HG02885 (cell line): ENCODE data around the gene HDAC6.

Experiments used
- ATAC-seq: cut with Tn5 transposase; IDR thresholded peaks from one replicate; pipeline ENCODE4 v1.9.1; 2021; ENCODE audit warnings: mild to moderate bottlenecking; ENCODE audit not compliant: unreplicated experiment, poor library complexity

The HDAC6 gene

GRCh38 chrX:48787505-48788443, 14.1 kb upstream of the HDAC6 start:
- no peak for ATAC-seq

GRCh38 chrX:48789366-48790220, 12.3 kb upstream of the HDAC6 start:
- no peak for ATAC-seq

DNA sequence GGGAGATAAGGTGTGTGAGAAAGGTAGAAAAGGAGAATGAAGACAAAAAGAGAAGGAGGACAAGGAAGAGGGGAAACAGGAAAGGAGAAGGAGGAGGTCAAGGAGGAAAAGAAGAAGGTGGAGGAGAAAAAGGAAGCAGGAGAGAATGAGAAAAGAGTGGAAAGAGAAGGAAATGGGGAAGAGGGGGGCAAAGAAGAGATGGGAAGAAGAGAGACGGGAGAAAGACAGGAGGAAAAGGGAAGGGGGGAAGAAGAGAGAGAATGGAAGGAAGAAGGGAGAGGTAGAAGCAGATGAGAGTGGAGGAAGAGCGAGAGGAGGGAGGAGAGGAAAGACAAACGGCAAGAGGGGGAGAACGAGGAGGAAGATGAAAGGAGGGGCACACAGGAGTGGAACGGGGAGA, 11.4 kb upstream of the HDAC6 start:
- no peak for ATAC-seq

- no peak for ATAC-seq
Observed at GRCh38 chrX:48791063-48791820, 10.6 kb upstream of the HDAC6 start.

- ATAC-seq = no peak
Observed at GRCh38 chrX:48792219-48792618, 9.6 kb upstream of the HDAC6 start.

GRCh38 chrX:48793935-48794334, 7.9 kb upstream of the HDAC6 start:
- ATAC-seq = no peak

GRCh38 chrX:48794340-48794910, 7.4 kb upstream of the HDAC6 start:
- ATAC-seq = no peak

GRCh38 chrX:48794911-48795515, 6.9 kb upstream of the HDAC6 start:
- ATAC-seq = no peak

- ATAC-seq = no peak
Observed at GRCh38 chrX:48798318-48798717, 3.5 kb upstream of the HDAC6 start.

DNA sequence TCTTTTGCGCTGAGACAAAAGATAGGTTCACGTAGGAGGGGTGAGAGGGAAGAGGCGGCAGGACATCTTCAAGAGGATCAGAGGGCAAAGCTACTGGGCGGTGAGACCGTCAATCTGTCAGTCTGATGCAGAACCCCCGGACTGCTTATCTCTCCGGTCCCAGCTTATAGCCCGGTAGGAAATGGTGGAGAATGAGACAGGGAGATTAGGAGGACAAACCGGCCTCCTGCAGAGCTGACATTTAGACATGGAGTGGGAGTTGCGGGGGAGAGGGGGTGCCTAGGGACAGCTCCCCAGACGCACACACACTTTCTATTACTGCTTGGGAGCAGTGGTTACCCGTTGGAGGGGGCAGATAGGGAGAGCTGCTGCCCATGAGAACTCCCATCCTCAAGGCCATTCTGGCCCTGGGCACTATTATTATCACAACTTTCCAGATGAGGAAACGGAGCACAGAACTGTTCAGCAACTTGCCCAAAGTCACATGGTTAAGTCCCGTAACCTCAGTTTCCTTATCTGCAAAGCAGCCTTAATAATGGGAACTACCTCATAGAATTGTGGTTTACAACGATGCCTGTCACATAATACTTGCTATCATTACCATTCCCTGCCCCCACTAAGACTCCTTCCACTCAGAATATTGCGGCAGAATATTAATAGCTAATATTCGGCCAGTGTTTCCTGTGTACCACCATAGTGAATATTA, 1.1 kb upstream of the HDAC6 start:
- ATAC-seq = no peak

GRCh38 chrX:48802089-48802904, 430 bp downstream of the HDAC6 start:
- peak; percentile 44 for ATAC-seq

GRCh38 chrX:48802905-48803200, 986 bp downstream of the HDAC6 start:
- ATAC-seq = no peak

DNA sequence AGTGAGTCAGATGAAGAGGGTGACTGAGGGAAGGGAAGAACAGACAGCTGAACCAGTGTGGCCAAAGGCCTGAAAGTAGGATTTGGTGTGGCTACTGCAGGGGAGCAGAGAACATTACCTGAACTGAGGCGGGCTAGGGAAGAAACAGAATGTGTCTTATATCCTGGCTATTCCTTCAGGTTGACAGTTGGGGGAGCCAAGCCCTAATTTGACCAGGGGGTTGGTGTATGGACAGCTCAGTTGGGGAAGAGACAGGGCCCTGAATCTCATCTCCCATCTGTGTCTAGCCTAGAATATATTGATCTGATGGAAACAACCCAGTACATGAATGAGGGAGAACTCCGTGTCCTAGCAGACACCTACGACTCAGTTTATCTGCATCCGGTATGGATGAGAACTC, 4.2 kb downstream of the HDAC6 start:
- no peak for ATAC-seq

GRCh38 chrX:48813644-48814043, 11.8 kb downstream of the HDAC6 start:
- no peak for ATAC-seq

DNA sequence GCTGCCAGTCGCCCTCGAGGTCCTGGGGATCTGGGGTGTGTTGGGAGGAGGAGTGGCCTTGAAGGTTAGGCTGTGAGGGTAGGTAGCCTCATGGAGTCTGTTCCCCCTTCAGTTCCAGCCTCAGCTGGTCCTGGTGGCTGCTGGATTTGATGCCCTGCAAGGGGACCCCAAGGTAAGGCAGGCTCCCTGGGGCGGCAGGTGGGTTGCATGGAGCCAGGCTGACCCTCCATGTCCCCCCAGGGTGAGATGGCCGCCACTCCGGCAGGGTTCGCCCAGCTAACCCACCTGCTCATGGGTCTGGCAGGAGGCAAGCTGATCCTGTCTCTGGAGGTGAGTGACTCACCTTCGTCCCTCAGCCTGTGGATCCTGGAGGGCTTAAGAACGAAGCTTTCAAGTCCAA, 12.9 kb downstream of the HDAC6 start:
- no peak for ATAC-seq

DNA sequence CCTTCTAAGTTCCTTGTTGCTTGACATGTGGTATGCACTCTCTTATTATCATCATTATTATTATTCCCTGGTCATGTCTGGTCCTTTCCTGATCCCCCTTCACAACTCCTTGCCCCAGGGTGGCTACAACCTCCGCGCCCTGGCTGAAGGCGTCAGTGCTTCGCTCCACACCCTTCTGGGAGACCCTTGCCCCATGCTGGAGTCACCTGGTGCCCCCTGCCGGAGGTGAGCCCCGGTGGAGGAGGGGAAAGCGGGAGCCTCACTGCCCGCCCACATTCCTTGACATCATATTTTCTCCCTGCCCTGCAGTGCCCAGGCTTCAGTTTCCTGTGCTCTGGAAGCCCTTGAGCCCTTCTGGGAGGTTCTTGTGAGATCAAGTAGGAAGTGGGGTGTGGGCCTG, 13.4 kb downstream of the HDAC6 start:
- ATAC-seq = no peak

DNA sequence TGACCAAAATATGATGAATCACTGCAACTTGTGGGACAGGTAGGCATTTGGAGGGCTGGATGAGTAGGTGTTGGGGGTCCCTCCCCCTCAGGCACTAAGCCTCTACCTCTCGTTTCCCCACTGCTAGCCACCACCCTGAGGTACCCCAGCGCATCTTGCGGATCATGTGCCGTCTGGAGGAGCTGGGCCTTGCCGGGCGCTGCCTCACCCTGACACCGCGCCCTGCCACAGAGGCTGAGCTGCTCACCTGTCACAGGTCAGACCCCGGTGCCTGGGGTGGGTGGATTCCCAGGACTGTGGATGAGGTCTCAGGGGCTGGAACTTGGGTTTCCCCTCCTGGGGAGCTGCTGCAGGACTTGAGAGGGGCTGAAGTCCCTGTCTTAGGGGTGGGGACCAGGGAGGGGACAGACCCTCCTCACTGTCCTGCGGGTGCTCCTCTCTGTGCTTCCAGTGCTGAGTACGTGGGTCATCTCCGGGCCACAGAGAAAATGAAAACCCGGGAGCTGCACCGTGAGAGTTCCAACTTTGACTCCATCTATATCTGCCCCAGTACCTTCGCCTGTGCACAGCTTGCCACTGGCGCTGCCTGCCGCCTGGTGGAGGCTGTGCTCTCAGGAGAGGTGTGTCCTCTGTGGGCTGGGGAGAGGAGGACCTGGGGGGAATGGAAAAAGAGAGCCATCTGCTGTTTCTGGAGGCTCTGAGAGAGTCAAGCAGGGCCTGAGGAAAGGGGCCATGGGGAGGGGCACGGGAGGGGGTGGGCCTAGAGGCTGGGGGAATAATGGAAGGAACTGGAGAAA, 14.3 kb downstream of the HDAC6 start:
- no peak for ATAC-seq

DNA sequence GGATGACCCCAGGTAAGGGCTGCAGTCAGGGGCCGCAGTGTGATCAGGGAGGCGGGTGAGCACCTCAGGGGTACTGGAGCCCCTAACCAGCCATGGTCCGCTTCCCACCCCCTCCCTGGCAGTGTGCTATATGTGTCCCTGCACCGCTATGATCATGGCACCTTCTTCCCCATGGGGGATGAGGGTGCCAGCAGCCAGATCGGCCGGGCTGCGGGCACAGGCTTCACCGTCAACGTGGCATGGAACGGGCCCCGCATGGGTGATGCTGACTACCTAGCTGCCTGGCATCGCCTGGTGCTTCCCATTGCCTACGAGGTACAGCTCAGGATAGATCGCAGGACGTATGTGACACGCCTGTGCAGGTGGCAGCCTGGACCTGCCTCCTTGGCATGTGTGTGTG, 16.2 kb downstream of the HDAC6 start:
- no peak for ATAC-seq
